Measurements from ENCODE around the gene NTHL1. TPM values are rescaled to one million over a fixed set of nuclear protein-coding genes. Genes with fewer than 3 reads are reported as not detected.
A peak's percentile ranks its signal among the peaks of the same experiment; 100 is the strongest.

Gene NTHL1
- total and polyA plus RNA-seq, 2 of the 4 experiments (the other 2 are of a cell fraction) = 22.8 to 28.0 TPM

DNA sequence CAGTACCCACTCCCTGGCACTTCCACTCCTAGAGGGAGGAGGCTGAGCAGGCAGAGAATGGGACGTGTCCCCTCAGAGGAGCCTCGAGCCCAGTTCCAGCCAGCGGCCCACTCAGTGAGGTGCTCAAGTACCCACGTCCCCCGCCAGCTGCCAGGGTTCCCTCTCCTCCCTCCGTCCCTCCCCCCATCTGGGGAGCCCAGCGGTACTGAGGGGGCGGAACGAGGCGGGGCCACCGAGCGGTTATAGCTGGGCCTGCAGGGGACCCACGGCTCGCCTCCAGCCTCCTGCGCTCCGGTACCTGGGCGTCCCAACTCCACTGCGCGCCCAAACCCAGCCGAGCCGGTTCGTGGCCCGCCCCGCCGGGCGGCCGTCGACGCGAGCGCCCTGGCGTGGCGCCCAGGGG is 28.1 kb downstream of the NTHL1 start, which contains the start of gene NPW:
Gene NPW, plus strand, starts transcription at position 268 of the 403 bp plus-strand sequence.
- no peak within 1 kb of the TSS for H3K4me3 ChIP-seq (ENCODE audit: insufficient read depth, low read depth, low read length)
- CTCF ChIA-PET = interaction anchor here (1.1 kb wide), 1 partner anchor 121 kb away, joined by 3 read pairs; no protein-coding TSS in a partner anchor
- no peak within 1 kb of the TSS for H3K4ac ChIP-seq (ENCODE audit: low read depth, low read length)
- H2AK5ac ChIP-seq (ENCODE audit: low read depth, low read length) = no peak within 1 kb of the TSS
- H2AFZ ChIP-seq (replicated peaks; ENCODE audit: low read length, poor library complexity) = peak within 1 kb of the TSS; percentile 67
- no peak within 1 kb of the TSS for H3K14ac ChIP-seq (replicated peaks; ENCODE audit: low read depth, low read length)
- no peak within 1 kb of the TSS for H3K23ac ChIP-seq (ENCODE audit: low read depth, low read length)
- H3K9ac ChIP-seq (ENCODE audit: low read depth, low read length) = no peak within 1 kb of the TSS
- no peak within 1 kb of the TSS for H2BK5ac ChIP-seq (ENCODE audit: low read depth, low read length, poor library complexity, severe bottlenecking)
- H2BK20ac ChIP-seq (ENCODE audit: low read depth, low read length) = no peak within 1 kb of the TSS
- BruUV-seq (replicated peaks) = no TSS peak
- in situ Hi-C loops (cut with MboI; ENCODE audit: low sequenced_read_pairs) = no loop called here
- H4K8ac ChIP-seq (ENCODE audit: low read depth in 2 of 2, low read length in 2 of 2) = no peak within 1 kb of the TSS
- H3K27ac ChIP-seq (ENCODE audit: insufficient read depth, low read length) = no peak within 1 kb of the TSS
- POLR2A ChIA-PET (ENCODE audit: unreplicated experiment) = no interaction called here
- no peaks in the 10 kb centered on the region; a peak in 1 of 4 replicates for H3K79me1 ChIP-seq (ENCODE audit: low read depth in 1 of 2, low read length in 2 of 2)
- H4K5ac ChIP-seq (ENCODE audit: low read depth, low read length) = no peak within 1 kb of the TSS
- DNase-seq (no peak), ATAC-seq (ENCODE audit: low read depth) (no peak)
- peaks cover 7% of the 10 kb centered on the region; the same call in 1 of the 2 replicates for H3K4me1 ChIP-seq (ENCODE audit: control insufficient read depth, insufficient read depth, low read length)
- TF ChIP-seq MAFK (IDR thresholded peaks at IDR 0.05; ENCODE audit: low read depth, low read length) (no peak), RFX5 (IDR thresholded peaks at IDR 0.05; ENCODE audit: low read depth, low read length) (no peak)
- H4K20me1 ChIP-seq (ENCODE audit: insufficient read depth, low read length) = no peaks in the 10 kb centered on the region
- no peak within 1 kb of the TSS for H3K56ac ChIP-seq (ENCODE audit: extremely low read depth, insufficient read depth, low read length)
- H2AK9ac ChIP-seq (replicated peaks; ENCODE audit: low read depth, low read length, poor library complexity) = peak within 1 kb of the TSS; percentile 78
- 9% methylated on average over 17 of the region's 33 CpGs; no CpG with 5 or more reads in 1 of the 2 experiments for WGBS, 2 experiments (ENCODE audit: extremely low coverage in 2 of 2, insufficient read length in 1 of 2)
- no peak within 1 kb of the TSS for H4K91ac ChIP-seq (ENCODE audit: insufficient read depth, low read depth, low read length)
- peaks cover 18% of the 10 kb centered on the region; the same call in 1 of the 2 replicates for H3K27me3 ChIP-seq (ENCODE audit: control insufficient read depth, insufficient read depth, low read length)
- H3K9me3 ChIP-seq (ENCODE audit: control insufficient read depth, insufficient read depth, low read length) = no peaks in the 10 kb centered on the region
- no peak within 1 kb of the TSS; the same call in 1 of the 2 replicates for H3K4me2 ChIP-seq (ENCODE audit: low read depth, low read length)
- H3K18ac ChIP-seq (ENCODE audit: low read depth, low read length) = no peak within 1 kb of the TSS
- intact Hi-C loops (cut with micrococcal nuclease) = no loop called here
- H3K9me1 ChIP-seq (ENCODE audit: insufficient read depth, low read length) = peaks cover 6% of the 10 kb centered on the region
- dilution Hi-C loops (cut with HindIII; ENCODE audit: low sequenced_read_pairs, unreplicated experiment) = no loop called here
- no peak within 1 kb of the TSS for H2BK120ac ChIP-seq (ENCODE audit: low read depth, low read length)
- H3K36me3 ChIP-seq (ENCODE audit: control insufficient read depth, insufficient read depth, low read length) = no peaks in the 10 kb centered on the region
- H2BK15ac ChIP-seq (ENCODE audit: low read depth, low read length) = no peak within 1 kb of the TSS
